Measurements from ENCODE around the gene TUBA1B.

The TUBA1B gene

GRCh38 chr12:49105504-49106084 lies 25.6 kb downstream of the TUBA1B start:
- TF ChIP-seq SNAI2 (CRISPR knock-in tag; IDR thresholded peaks at IDR 0.05): no peak
- no peak for TF ChIP-seq ZFP3 (CRISPR knock-in tag; IDR thresholded peaks at IDR 0.05)
- TF ChIP-seq BACH2 (CRISPR knock-in tag; IDR thresholded peaks at IDR 0.05; ENCODE audit: borderline replicate concordance): no peak
- no peak for TF ChIP-seq TOX (CRISPR knock-in tag; IDR thresholded peaks at IDR 0.05; ENCODE audit: borderline replicate concordance)
- TF ChIP-seq POU6F1 (CRISPR knock-in tag; IDR thresholded peaks at IDR 0.05; ENCODE audit: borderline replicate concordance, low read depth): no peak
- no peak for ATAC-seq

- no peak for TF ChIP-seq CSDC2 (CRISPR knock-in tag; IDR thresholded peaks at IDR 0.05)
- no peak for TF ChIP-seq PPARA (CRISPR knock-in tag; IDR thresholded peaks at IDR 0.05; ENCODE audit: borderline replicate concordance)
- no peak for TF ChIP-seq ZC3H10 (CRISPR knock-in tag; IDR thresholded peaks at IDR 0.05)
- no peak for TF ChIP-seq GLIS3 (CRISPR knock-in tag; IDR thresholded peaks at IDR 0.05)
- no peak for TF ChIP-seq RARB (CRISPR knock-in tag; IDR thresholded peaks at IDR 0.05)
- TF ChIP-seq ESRRG (CRISPR knock-in tag; IDR thresholded peaks at IDR 0.05): no peak
- no peak for TF ChIP-seq ZNF8 (CRISPR knock-in tag; IDR thresholded peaks at IDR 0.05)
- no peak for TF ChIP-seq SNAI2 (CRISPR knock-in tag; IDR thresholded peaks at IDR 0.05)
- ATAC-seq: no peak
Measured at GRCh38 chr12:49104822-49105221, 26.4 kb downstream of the TUBA1B start.

GRCh38 chr12:49100380-49100779 lies 30.8 kb downstream of the TUBA1B start:
- no peak for ATAC-seq
- no peak for TF ChIP-seq ZNF70 (CRISPR knock-in tag; IDR thresholded peaks at IDR 0.05)
- no peak for TF ChIP-seq ESRRG (CRISPR knock-in tag; IDR thresholded peaks at IDR 0.05)

GRCh38 chr12:49098703-49099102 lies 32.5 kb downstream of the TUBA1B start:
- TF ChIP-seq POU6F1 (CRISPR knock-in tag; IDR thresholded peaks at IDR 0.05; ENCODE audit: borderline replicate concordance, low read depth) (no peak), ZFP30 (CRISPR knock-in tag; IDR thresholded peaks at IDR 0.05) (no peak), TCF4 (CRISPR knock-in tag; IDR thresholded peaks at IDR 0.05; ENCODE audit: borderline replicate concordance) (no peak), CREB5 (CRISPR knock-in tag; IDR thresholded peaks at IDR 0.05; ENCODE audit: low read depth) (no peak), ISL1 (CRISPR knock-in tag; IDR thresholded peaks at IDR 0.05) (no peak), PATZ1 (CRISPR knock-in tag; IDR thresholded peaks at IDR 0.05; ENCODE audit: borderline replicate concordance) (no peak), ZNF565 (CRISPR knock-in tag; conservative IDR thresholded peaks at IDR 0.05; ENCODE audit: low read depth) (no peak), TSHZ2 (CRISPR knock-in tag; IDR thresholded peaks at IDR 0.05) (no peak), ZNF8 (CRISPR knock-in tag; IDR thresholded peaks at IDR 0.05) (no peak), PPARA (CRISPR knock-in tag; IDR thresholded peaks at IDR 0.05; ENCODE audit: borderline replicate concordance) (no peak), ZNF70 (CRISPR knock-in tag; IDR thresholded peaks at IDR 0.05) (no peak), BACH2 (CRISPR knock-in tag; IDR thresholded peaks at IDR 0.05; ENCODE audit: borderline replicate concordance) (no peak), ARNTL (CRISPR knock-in tag; IDR thresholded peaks at IDR 0.05; ENCODE audit: borderline replicate concordance, low read depth) (no peak), GLIS3 (CRISPR knock-in tag; IDR thresholded peaks at IDR 0.05) (no peak)
- no peak for ATAC-seq
